SH-SY5Y (cell line): ENCODE measurements around the gene HIVEP1.

Source experiments
- GATA2 ChIP-seq: IDR thresholded peaks from 2 replicates; pipeline ENCODE4 v1.6.1; 2011; ENCODE audit warnings: mild to moderate bottlenecking, low read depth, low read length
- GATA3 ChIP-seq: IDR thresholded peaks from 2 replicates; pipeline ENCODE4 v1.6.1; 2011; ENCODE audit warnings: low read depth, mild to moderate bottlenecking, low read length, moderate library complexity

DNA sequence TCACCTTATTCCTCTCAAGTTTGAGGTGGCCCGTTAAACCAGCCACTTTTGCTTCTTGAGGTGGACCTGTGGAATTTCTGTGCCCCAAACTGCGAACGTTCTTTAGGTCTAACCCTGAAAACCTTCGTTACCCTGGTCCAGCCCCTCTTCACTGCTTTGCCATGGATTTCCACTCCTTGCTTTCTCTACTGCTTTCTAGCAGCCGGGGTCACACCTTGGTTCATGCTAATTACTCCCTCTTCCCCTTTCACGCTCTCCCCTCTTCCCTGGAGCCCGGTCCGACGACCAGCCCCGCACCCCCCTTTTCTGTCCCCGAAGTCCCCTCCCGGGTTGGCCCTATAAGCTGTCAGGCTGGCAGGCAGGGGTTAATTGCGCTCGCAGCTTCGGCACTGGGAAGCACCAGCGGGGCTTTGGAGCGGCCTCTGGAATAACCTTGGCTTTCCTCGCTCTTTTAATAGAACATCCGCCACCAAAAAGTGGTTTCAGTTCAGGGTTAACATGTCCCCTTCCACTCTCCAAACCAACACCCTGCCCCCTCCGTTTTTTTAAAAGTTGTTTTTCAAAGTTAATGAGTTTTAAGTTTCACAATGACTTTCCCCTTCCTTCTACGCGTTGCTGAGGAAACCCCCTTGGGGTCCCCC lies 1.4 kb upstream of the HIVEP1 start:
- TF ChIP-seq GATA2 (no peak), GATA3 (no peak)
